ENCODE results near the gene ADAMTS17. TPM values are rescaled to one million over a fixed set of nuclear protein-coding genes. Genes with fewer than 3 reads are reported as not detected.

Gene ADAMTS17
- total and polyA plus RNA-seq, 9 of the 15 experiments (the other 6 are each of a cell fraction or from before 2014, with no cell fraction given): 0.01 to 0.14 (median 0.07) TPM; not detected in 6

DNA sequence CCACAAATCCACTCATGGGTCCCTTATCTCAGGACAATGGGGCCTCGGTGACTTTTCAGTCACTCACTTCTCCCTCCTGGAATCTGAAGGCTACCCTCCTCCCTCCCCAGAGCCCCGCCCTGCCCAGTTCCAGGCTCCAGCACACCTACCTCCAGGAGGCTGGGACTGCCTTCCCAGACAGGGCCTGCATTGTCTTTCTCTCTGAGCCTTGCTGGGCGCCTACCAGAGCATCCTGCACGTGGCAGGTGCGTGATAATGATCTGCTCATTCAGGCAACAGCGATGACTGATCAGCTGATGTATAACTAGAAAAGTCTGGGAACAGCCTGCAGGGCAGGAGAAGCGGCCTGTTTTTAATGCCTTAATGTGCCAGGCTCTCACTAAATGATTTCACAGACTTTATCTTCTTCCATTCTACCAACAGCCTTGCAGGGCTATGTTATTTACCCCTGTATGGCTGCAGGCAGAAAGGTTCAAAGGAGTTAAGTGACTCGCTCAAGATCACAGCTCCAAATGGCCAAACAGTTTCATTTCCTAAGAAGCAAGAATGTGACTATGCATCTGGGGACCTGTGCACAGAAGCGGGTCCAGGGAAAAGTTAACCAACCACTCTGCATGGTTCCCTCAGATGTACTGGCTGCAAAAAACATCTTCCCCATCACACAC is 6.3 kb downstream of the ADAMTS17 start:
- ATAC-seq (no peak), FAIRE-seq (no peak), DNase-seq (ENCODE audit: extremely low read depth in 1 of 4, low spot score in 3 of 4) (no peak)
- intact Hi-C loops (cut with micrococcal nuclease) (no loop called here), in situ Hi-C loops (cut with MboI) (no loop called here)
- POLR2A ChIA-PET: no interaction called here
- Histone ChIP-seq H2AFZ (ENCODE audit: low read depth, low read length) (no peak overlapping the region), H3K27ac (ENCODE audit: extremely low read depth, low read depth, low read length) (no peak overlapping the region), H3K36me3 (ENCODE audit: control insufficient read depth, insufficient read depth, low read length) (no peaks in the 10 kb centered on the region), H3K4me1 (replicated peaks in 1 of 2; ENCODE audit: control insufficient read depth in 2 of 2, insufficient read depth in 2 of 2, low read length in 2 of 2) (0 out of 5 replicates have a peak, but pooled peaks cover 0 to 3% of the 10 kb centered on the region in 2 experiments), H3K9me1 (ENCODE audit: control insufficient read depth, insufficient read depth, low read length) (no peaks in the 10 kb centered on the region), H3K27me3 (ENCODE audit: control insufficient read depth in 2 of 2, insufficient read depth in 2 of 2, low read length in 2 of 2) (peaks cover 8 to 62% of the 10 kb centered on the region in 2 experiments; a peak in 3 of 5 replicates), H3K4me2 (ENCODE audit: insufficient read depth, low read length) (no peak overlapping the region), H4K20me1 (replicated peaks; ENCODE audit: control insufficient read depth, insufficient read depth, low read length) (no peaks in the 10 kb centered on the region), H3K4me3 (no peak overlapping the region), H3K79me2 (ENCODE audit: control insufficient read depth, insufficient read depth, low read length) (no peaks in the 10 kb centered on the region), H3K9ac (ENCODE audit: insufficient read depth in 1 of 2, low read depth in 2 of 2, low read length in 2 of 2) (no peak overlapping the region), H3K9me3 (replicated peaks; ENCODE audit: control insufficient read depth, insufficient read depth, low read depth, low read length) (no peaks in the 10 kb centered on the region)
- 1% methylated on average over 9 of the region's 9 CpGs for WGBS (ENCODE audit: insufficient coverage, low coverage, missing lambda C conversion rate)
- BruUV-seq (replicated peaks): no TSS peak
- CTCF ChIA-PET (ENCODE audit: low intra/inter-chr PET ratio): no interaction called here
- TF ChIP-seq SRSF1 (IDR thresholded peaks at IDR 0.05; ENCODE audit: low read depth, low read length): no peak
- no peak for TF ChIP-seq RFX1 (IDR thresholded peaks at IDR 0.05)
- TF ChIP-seq, protein P1, sequence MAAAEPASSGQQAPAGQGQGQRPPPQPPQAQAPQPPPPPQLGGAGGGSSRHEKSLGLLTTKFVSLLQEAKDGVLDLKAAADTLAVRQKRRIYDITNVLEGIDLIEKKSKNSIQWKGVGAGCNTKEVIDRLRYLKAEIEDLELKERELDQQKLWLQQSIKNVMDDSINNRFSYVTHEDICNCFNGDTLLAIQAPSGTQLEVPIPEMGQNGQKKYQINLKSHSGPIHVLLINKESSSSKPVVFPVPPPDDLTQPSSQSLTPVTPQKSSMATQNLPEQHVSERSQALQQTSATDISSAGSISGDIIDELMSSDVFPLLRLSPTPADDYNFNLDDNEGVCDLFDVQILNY (CRISPR knock-in tag; IDR thresholded peaks at IDR 0.05): no peak
- no peak for TF ChIP-seq ZNF584 (CRISPR knock-in tag; IDR thresholded peaks at IDR 0.05; ENCODE audit: low read depth)
- no peak for TF ChIP-seq MAZ (CRISPR knock-in tag; conservative IDR thresholded peaks at IDR 0.05 in 1 of 2, IDR thresholded peaks at IDR 0.05 in 1 of 2)
- TF ChIP-seq, protein P2, sequence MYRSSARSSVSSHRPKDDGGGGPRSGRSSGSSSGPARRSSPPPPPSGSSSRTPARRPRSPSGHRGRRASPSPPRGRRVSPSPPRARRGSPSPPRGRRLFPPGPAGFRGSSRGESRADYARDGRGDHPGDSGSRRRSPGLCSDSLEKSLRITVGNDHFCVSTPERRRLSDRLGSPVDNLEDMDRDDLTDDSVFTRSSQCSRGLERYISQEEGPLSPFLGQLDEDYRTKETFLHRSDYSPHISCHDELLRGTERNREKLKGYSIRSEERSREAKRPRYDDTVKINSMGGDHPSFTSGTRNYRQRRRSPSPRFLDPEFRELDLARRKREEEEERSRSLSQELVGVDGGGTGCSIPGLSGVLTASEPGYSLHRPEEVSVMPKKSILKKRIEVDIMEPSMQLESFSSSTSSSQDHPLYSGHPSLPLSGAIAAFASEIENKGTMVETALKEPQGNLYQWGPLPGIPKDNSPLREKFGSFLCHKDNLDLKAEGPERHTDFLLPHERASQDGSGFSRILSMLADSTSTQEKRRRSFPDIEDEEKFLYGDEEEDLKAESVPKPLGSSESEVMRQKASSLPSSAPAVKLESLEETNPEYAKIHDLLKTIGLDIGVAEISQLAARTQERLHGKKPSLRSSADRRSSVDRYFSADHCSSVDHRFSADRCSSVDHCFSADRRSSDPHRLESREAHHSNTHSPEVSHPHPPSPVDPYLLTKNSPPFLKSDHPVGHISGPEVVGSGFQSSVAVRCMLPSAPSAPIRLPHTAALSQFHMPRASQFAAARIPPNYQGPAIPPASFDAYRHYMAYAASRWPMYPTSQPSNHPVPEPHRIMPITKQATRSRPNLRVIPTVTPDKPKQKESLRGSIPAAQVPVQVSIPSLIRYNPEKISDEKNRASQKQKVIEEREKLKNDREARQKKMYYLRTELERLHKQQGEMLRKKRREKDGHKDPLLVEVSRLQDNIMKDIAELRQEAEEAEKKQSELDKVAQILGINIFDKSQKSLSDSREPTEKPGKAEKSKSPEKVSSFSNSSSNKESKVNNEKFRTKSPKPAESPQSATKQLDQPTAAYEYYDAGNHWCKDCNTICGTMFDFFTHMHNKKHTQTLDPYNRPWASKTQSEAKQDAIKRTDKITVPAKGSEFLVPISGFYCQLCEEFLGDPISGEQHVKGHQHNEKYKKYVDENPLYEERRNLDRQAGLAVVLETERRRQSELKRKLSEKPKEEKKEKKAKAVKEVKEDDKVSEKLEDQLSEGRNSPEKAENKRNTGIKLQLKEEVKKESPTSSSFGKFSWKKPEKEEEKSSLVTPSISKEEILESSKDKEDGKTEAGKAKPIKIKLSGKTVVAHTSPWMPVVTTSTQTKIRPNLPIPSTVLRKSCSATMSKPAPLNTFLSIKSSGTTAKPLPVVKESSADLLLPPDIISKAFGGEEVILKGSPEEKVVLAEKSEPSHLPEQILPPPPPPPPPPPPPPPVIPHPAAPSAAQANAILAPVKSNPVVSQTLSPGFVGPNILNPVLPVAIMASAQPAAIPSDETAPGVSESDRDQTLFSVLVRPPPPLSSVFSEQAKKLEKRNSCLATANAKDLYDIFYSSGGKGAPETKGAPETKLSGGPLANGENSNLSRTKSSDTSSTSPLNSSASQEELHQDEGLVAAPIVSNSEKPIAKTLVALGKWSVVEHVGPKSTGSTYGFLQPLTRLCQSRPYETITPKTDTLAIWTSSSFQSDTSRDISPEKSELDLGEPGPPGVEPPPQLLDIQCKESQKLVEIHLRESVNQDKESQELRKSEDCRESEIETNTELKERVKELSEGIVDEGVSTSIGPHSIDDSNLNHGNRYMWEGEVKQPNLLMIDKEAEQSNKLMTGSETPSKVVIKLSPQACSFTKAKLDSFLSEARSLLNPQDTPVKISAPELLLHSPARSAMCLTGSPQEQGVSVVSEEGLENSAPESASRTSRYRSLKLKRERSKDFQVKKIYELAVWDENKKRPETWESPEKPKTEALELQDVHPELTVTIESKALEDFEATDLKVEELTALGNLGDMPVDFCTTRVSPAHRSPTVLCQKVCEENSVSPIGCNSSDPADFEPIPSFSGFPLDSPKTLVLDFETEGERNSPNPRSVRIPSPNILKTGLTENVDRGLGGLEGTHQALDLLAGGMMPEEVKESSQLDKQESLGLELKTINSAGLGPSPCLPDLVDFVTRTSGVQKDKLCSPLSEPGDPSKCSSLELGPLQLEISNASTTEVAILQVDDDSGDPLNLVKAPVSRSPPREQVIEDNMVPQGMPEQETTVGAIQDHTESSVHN (IDR thresholded peaks at IDR 0.05; ENCODE audit: borderline replicate concordance in 1 of 2, low read depth in 1 of 2): no peak
- TF ChIP-seq CREB1 (IDR thresholded peaks at IDR 0.05): no peak
- TF ChIP-seq CREB1 (CRISPR knock-in tag; IDR thresholded peaks at IDR 0.05): no peak
- TF ChIP-seq, protein P3, sequence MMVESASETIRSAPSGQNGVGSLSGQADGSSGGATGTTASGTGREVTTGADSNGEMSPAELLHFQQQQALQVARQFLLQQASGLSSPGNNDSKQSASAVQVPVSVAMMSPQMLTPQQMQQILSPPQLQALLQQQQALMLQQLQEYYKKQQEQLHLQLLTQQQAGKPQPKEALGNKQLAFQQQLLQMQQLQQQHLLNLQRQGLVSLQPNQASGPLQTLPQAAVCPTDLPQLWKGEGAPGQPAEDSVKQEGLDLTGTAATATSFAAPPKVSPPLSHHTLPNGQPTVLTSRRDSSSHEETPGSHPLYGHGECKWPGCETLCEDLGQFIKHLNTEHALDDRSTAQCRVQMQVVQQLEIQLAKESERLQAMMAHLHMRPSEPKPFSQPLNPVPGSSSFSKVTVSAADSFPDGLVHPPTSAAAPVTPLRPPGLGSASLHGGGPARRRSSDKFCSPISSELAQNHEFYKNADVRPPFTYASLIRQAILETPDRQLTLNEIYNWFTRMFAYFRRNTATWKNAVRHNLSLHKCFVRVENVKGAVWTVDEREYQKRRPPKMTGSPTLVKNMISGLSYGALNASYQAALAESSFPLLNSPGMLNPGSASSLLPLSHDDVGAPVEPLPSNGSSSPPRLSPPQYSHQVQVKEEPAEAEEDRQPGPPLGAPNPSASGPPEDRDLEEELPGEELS (CRISPR knock-in tag; IDR thresholded peaks at IDR 0.05; ENCODE audit: borderline replicate concordance): no peak
